OCI-LY1 (cell line): Measurements from ENCODE around the gene WDR31.

Source experiments
- CTCF ChIP-seq: fragments of 200-600 bp; sonication (generic), shearing (Covaris generic); IDR thresholded peaks from 2 replicates; pipeline ENCODE4 v1.5.1; 2017; ENCODE audit warnings: mild to moderate bottlenecking, antibody characterized with exemption, low read length, moderate library complexity, mixed read lengths
- EZH2 ChIP-seq: fragments of 200-600 bp; sonication (generic), shearing (Covaris generic); IDR thresholded peaks from 2 replicates; pipeline ENCODE4 v1.8.0; 2017; ENCODE audit warnings: borderline replicate concordance, mixed run types, mild to moderate bottlenecking, antibody characterized with exemption, low read length, moderate library complexity, mixed read lengths

GRCh38 chr9:113266174-113266573 is 73.9 kb downstream of the WDR31 start:
- TF ChIP-seq CTCF, result no peak
- no peak for TF ChIP-seq EZH2
